ENCODE data around the gene KLHL14. TPM values are rescaled to one million over a fixed set of nuclear protein-coding genes. Genes with fewer than 3 reads are reported as not detected.

Gene KLHL14
- total and polyA plus RNA-seq, 4 donors, result 0.16 to 2.2 (median 0.26) TPM

DNA sequence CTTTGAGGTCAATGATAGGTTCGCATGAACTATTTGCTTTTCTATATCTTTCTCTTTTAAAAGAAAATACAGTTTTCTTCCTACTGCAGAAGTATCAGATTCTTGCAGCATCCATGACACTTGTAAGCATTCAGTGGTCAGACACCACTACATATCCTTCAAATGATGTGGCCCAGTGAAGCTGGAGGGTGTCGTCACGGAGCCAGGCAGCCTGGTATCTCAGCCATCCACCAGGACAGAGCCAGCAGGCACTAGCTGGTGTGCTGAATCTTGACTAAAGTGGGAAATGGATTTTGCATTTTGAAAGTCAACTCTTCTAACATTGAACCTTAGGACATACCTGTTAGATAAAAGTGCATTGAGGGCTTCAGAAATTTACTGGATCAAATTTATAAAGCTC is 5.4 kb downstream of the KLHL14 start:
- peaks cover 0 to 17% (median 6%) of the 10 kb centered on the region in 5 donors for H3K4me1 ChIP-seq (ENCODE audit: control insufficient read depth in 5 of 5, insufficient read depth in 5 of 5, low read length in 5 of 5)
- no peaks in the 10 kb centered on the region for H3K36me3 ChIP-seq (ENCODE audit: control insufficient read depth in 4 of 4, insufficient read depth in 4 of 4, low read length in 4 of 4)
- peaks cover 0 to 43% (median 33%) of the 10 kb centered on the region in 3 donors for H3K27me3 ChIP-seq (ENCODE audit: control insufficient read depth in 3 of 3, insufficient read depth in 3 of 3, low read length in 2 of 3)
- DNase-seq, result no peak
- peaks cover 0 to 4% (median 0%) of the 10 kb centered on the region in 4 donors for H3K9me3 ChIP-seq (ENCODE audit: control insufficient read depth in 4 of 4, insufficient read depth in 3 of 4, low read length in 3 of 4)
- WGBS, 2 donors, result 89 to 93% methylated on average over 3 of the region's 3 CpGs
- TF ChIP-seq, protein P1, sequence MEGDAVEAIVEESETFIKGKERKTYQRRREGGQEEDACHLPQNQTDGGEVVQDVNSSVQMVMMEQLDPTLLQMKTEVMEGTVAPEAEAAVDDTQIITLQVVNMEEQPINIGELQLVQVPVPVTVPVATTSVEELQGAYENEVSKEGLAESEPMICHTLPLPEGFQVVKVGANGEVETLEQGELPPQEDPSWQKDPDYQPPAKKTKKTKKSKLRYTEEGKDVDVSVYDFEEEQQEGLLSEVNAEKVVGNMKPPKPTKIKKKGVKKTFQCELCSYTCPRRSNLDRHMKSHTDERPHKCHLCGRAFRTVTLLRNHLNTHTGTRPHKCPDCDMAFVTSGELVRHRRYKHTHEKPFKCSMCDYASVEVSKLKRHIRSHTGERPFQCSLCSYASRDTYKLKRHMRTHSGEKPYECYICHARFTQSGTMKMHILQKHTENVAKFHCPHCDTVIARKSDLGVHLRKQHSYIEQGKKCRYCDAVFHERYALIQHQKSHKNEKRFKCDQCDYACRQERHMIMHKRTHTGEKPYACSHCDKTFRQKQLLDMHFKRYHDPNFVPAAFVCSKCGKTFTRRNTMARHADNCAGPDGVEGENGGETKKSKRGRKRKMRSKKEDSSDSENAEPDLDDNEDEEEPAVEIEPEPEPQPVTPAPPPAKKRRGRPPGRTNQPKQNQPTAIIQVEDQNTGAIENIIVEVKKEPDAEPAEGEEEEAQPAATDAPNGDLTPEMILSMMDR (IDR thresholded peaks at IDR 0.05; ENCODE audit: control extremely low read depth, extremely low read depth), result no peak
- no peak for ATAC-seq (ENCODE audit: insufficient read depth, low FRiP score)
- H3K27ac ChIP-seq (ENCODE audit: low read depth in 1 of 2, low read length in 1 of 2), result no peak overlapping the region
- H3K4me3 ChIP-seq, result no peak overlapping the region
- H3K9ac ChIP-seq (ENCODE audit: insufficient read depth in 1 of 2, low read length in 2 of 2), result no peak overlapping the region

DNA sequence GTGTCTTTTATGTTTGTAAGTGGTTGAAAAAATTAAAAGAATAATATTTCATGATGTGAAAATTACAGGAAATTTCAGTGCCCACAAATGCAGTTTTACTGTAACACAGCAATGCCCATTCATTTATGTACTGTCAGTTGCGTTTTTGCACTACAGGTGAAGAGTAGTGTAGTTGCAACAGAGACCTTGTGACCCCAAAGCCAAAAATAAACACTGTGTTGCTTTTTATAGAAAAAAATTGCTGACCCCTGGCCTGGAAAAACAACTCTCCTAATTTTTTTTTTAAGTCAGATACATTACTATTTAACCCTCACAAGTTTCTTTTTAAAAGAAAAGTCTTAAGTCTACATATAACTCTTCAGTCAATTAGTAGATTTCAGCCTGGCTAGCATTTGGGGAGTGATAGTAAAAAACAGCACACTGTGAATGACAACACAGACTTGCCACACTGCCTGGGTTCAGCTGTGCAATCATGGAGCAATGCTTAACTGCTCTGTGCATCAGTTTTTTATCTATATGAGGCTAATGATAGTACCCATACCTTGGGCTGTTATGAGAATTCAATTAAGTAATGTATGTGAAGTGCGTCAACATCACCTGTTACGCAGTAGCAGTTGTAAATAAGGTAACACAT is 8.1 kb downstream of the KLHL14 start:
- Histone ChIP-seq H3K27me3 (ENCODE audit: control insufficient read depth in 3 of 3, insufficient read depth in 3 of 3, low read length in 2 of 3) (peaks cover 0 to 24% (median 18%) of the 10 kb centered on the region in 3 donors), H3K36me3 (ENCODE audit: control insufficient read depth in 4 of 4, insufficient read depth in 4 of 4, low read length in 4 of 4) (no peaks in the 10 kb centered on the region), H3K9me3 (ENCODE audit: control insufficient read depth in 4 of 4, insufficient read depth in 3 of 4, low read length in 3 of 4) (peaks cover 0 to under 1% (median 0%) of the 10 kb centered on the region in 4 donors), H3K4me3 (no peak overlapping the region), H3K27ac (ENCODE audit: low read depth in 1 of 2, low read length in 1 of 2) (no peak overlapping the region), H3K9ac (ENCODE audit: insufficient read depth in 1 of 2, low read length in 2 of 2) (no peak overlapping the region), H3K4me1 (ENCODE audit: control insufficient read depth in 5 of 5, insufficient read depth in 5 of 5, low read length in 5 of 5) (peaks cover 0 to 3% (median 0%) of the 10 kb centered on the region in 5 donors)
- TF ChIP-seq, protein P1 (IDR thresholded peaks at IDR 0.05; ENCODE audit: control extremely low read depth, extremely low read depth), result no peak
- 93 to 96% methylated on average over 3 of the region's 3 CpGs for WGBS, 2 donors
- DNase-seq (no peak), ATAC-seq (ENCODE audit: insufficient read depth, low FRiP score) (no peak)

DNA sequence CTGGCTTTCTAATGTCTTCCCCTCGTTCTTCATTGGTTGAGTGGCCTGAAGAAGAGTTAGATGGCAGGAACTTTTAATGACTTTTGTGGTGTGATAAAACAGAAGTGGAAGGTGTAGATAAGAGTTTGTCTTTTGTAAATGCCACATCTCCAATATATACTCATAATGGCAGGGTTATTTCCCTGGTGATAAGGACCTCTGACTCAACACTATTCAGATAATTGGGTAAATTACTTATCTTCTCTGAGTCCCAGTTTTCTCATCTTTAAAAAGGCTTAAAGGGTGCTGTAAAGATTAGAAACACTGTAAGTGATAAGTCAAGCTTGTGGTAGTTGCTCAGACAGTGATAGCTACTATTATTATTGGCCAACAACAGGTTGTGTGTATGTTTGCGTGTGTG is 9.5 kb downstream of the KLHL14 start:
- Histone ChIP-seq H3K27me3 (ENCODE audit: control insufficient read depth in 3 of 3, insufficient read depth in 3 of 3, low read length in 2 of 3) (peaks cover 0 to 12% (median 10%) of the 10 kb centered on the region in 3 donors), H3K4me1 (ENCODE audit: control insufficient read depth in 5 of 5, insufficient read depth in 5 of 5, low read length in 5 of 5) (no peaks in the 10 kb centered on the region), H3K36me3 (ENCODE audit: control insufficient read depth in 4 of 4, insufficient read depth in 4 of 4, low read length in 4 of 4) (no peaks in the 10 kb centered on the region), H3K9ac (ENCODE audit: insufficient read depth in 1 of 2, low read length in 2 of 2) (no peak overlapping the region), H3K4me3 (no peak overlapping the region), H3K27ac (ENCODE audit: low read depth in 1 of 2, low read length in 1 of 2) (no peak overlapping the region), H3K9me3 (ENCODE audit: control insufficient read depth in 4 of 4, insufficient read depth in 3 of 4, low read length in 3 of 4) (no peaks in the 10 kb centered on the region)
- TF ChIP-seq, protein P1 (IDR thresholded peaks at IDR 0.05; ENCODE audit: control extremely low read depth, extremely low read depth), result no peak
- DNase-seq (no peak), ATAC-seq (ENCODE audit: insufficient read depth, low FRiP score) (no peak)
- WGBS, 2 donors, result 68 to 84% methylated on average over 2 of the region's 2 CpGs

DNA sequence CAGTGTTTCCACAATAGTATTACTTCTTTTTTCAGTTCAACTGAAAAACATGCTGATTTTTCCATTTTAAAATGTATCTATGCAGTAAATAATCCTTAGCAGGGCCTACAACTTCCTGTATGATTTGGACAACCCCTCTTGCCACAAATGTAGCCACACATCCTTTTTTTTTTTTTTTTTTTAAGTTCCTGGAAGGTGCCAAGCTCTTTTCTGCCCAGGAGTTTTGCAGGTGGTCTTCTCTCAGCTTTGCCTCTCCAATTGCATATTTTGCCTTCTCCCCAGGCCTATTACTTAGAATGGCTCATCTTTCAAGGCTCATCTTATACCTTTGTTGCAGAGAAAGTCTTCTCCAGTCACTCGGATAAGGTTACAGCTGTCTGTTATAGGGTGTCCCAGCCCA is 11.6 kb downstream of the KLHL14 start:
- Histone ChIP-seq H3K9me3 (ENCODE audit: control insufficient read depth in 4 of 4, insufficient read depth in 3 of 4, low read length in 3 of 4) (no peaks in the 10 kb centered on the region), H3K4me3 (no peak overlapping the region), H3K27ac (ENCODE audit: low read depth in 1 of 2, low read length in 1 of 2) (no peak overlapping the region), H3K36me3 (ENCODE audit: control insufficient read depth in 4 of 4, insufficient read depth in 4 of 4, low read length in 4 of 4) (no peaks in the 10 kb centered on the region), H3K9ac (ENCODE audit: insufficient read depth in 1 of 2, low read length in 2 of 2) (no peak overlapping the region), H3K27me3 (ENCODE audit: control insufficient read depth in 3 of 3, insufficient read depth in 3 of 3, low read length in 2 of 3) (no peaks in the 10 kb centered on the region), H3K4me1 (ENCODE audit: control insufficient read depth in 5 of 5, insufficient read depth in 5 of 5, low read length in 5 of 5) (no peaks in the 10 kb centered on the region)
- TF ChIP-seq, protein P1 (IDR thresholded peaks at IDR 0.05; ENCODE audit: control extremely low read depth, extremely low read depth), result no peak
- no peak for DNase-seq
- 95 to 97% methylated on average over 1 of the region's 1 CpG for WGBS, 2 donors
- no peak for ATAC-seq (ENCODE audit: insufficient read depth, low FRiP score)
